ENCODE measurements around the gene RBX1.
A peak's percentile ranks its signal among the peaks of the same experiment; 100 is the strongest.
"Not testable (repeated sequence)": the region's sequence is repeated elsewhere in the genome, so short reads cannot be mapped to it uniquely, and the experiment has no call there.

The RBX1 gene

DNA sequence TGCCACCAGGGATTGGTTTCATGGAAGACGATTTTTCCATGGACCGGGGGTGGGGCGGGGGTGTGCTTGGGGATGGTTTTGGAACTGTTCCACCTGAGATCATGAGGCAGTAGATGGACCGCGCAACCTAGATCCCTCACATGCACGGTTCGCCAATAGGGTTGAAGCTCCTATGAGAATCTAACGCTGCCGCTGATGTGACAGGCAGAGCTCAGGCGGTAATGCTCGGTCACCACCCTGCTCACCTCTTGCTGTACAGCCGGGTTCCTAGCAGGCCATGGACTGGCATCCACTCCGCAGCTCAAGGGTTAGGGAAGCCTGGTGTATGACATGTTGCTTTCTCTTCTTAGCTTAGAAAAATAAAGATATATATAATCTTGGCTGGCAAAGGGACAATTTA, 22.0 kb downstream of the RBX1 start:
- no peak for DNase-seq

DNA sequence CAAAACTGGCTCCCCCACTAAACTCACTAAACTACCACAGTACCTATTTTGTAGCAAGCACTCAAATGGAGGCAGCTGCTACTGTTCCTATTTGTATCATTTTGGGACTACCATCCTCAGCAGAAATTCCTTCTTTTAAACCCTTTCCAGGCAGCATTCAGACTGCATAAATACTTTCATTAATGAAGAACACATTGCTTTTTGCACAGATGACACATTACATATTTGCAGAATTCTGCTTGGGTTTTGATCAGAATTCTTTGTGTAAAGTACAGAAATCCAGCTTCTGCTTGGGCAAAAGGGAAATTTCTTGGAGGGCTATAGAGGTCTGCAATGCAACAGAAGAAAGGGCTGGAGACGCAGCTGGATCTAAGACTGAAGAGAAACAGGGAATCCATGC, 24.2 kb downstream of the RBX1 start:
- no peak for DNase-seq

DNA sequence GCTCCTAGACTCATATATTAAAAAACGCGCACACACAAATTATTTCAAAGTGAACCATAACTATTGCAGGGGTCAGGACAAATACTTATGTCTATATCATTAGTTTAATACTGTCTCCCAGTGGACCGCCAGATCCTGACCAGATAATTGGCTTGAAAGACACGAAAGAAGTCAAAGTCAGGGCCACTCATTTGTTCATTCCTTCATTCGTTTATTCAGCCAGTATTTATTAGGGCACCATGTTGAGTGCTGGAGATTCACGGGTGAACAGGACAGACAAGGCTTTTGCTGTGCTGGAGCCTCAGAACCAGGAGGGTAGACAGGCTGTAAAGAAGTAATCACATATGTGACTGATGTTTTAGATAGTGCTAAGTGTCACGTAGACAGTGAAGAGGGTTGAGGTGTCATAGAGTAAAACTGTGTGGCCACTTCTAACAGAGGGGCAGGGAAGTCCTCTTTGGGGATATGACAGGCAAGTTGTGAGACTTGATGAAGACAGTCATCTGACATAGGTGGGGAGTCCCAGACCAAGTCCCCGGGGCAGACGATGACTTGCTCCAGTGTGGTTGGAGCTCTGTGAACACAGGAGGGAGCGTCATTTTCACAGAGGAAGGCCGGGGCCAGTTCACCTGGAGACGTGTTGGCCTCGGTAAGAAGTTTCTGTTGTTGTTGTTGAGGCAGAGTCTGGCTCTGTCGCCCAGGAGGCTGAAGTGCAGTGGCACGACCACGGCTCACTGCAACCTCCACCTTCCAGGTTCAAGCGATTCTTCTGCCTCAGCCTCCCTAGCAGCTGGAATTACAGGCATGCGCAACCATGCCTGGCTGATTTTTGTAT, 25.9 kb downstream of the RBX1 start:
- no peak for DNase-seq

DNA sequence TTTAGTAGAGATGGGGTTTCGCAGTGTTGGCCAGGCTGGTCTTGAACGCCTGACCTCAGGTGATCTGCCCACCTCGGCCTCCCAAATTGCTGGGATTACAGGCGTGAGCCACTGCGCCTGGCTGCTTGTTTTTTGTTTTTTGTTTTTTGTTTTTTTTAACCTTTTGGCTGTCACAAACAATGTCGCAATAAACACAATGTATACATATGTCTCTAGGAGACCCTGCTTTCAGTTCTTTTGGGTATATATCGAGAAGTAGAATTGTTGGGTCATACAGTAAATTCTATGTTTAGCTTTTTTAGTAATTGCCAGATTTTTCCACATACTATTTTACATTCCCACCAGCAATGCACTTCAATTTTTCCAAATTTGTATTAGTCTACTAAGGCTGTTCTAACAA, 28.0 kb downstream of the RBX1 start:
- DNase-seq, result no peak

GRCh38 chr22:40979871-40980270, 28.7 kb downstream of the RBX1 start:
- DNase-seq, result no peak

GRCh38 chr22:40982482-40983385, 31.6 kb downstream of the RBX1 start:
- no peak for DNase-seq

GRCh38 chr22:40991298-40991697, 40.1 kb downstream of the RBX1 start:
- no peak for DNase-seq

- no peak for DNase-seq
These were observed 44.6 kb downstream of the RBX1 start for GRCh38 chr22:40995821-40996220.

GRCh38 chr22:40997520-40997919, 46.3 kb downstream of the RBX1 start:
- DNase-seq, result no peak

- no peak for DNase-seq
These were observed 48.9 kb downstream of the RBX1 start for GRCh38 chr22:41000040-41000565.

DNA sequence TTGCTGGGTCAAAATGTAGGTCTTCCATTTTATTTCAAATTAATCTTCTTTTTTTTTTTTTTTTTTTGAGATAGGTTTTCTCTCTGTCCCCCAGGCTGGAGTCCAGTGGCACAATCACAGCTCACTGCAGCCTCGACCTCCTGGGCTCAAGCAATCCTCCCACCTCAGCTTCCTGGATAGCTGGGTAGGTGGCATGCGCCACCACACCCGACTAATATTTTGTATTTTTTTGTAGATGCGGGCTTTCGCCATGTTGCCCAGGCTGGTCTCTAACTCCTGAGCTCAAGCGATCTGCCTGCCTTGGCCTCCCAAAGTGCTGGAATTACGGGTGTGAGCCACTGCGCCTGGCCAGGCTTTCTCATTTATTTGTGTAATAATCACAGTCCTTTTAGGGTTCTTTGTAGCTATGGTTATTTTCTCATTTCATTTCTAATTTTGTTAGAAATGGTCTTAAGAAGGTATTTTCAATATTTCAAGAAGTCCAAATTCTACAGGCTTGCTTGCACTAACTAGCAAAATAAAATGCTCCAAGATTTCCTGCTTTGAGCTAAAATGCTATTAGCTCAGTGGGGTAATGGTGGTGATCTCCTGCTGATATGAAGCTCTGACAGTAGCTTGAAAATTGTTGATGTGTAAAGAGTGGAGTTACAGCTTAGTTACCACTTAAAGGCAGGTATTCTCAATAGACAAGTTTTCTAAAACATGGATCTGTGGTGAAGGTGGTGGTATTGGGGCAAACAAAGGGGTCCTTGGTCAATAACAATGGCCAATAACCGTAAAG, 50.0 kb downstream of the RBX1 start:
- no peak for DNase-seq

DNA sequence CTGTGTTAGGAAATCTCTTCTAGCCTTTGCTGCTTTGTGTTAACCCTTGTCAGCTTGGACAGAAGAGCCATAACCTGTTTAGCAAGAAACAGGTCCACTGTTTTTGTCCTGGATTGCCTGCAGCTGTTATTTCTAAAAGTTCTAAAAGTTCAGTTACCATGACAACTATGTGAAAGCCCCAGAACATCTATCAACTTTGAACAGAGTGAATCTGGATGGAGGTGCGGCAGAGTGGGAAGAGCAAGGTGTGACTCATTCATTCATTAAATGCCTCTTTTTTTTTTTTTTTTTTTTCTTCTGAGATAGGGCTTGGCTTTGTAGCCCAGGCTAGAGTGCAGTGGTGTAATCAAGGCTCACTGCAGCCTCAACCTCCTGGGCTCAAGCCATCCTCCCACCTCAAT, 50.5 kb downstream of the RBX1 start:
- no peak for DNase-seq

GRCh38 chr22:41002386-41002785, 51.2 kb downstream of the RBX1 start:
- not testable (repeated sequence) for DNase-seq

- DNase-seq, result no peak
These were observed 51.9 kb downstream of the RBX1 start for GRCh38 chr22:41003066-41003465.

DNA sequence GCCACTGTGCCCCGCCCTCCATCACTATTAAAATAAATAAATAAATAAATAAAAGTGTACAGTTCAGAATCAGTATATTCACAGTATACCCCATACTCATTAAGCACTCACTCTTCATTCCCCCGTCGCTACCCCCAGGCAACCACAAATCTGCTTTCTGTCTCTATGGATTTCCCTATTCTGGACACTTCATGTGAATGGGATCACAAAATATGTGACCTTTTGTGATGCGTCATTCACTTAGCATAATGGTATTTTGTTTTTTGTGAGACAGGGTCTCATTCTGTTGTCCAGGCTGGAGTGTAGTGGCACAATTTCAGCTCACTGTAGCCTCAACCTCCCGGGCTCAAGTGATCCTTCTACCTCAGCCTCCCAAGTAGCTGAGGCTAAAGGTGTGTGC, 52.8 kb downstream of the RBX1 start:
- no peak for DNase-seq

DNA sequence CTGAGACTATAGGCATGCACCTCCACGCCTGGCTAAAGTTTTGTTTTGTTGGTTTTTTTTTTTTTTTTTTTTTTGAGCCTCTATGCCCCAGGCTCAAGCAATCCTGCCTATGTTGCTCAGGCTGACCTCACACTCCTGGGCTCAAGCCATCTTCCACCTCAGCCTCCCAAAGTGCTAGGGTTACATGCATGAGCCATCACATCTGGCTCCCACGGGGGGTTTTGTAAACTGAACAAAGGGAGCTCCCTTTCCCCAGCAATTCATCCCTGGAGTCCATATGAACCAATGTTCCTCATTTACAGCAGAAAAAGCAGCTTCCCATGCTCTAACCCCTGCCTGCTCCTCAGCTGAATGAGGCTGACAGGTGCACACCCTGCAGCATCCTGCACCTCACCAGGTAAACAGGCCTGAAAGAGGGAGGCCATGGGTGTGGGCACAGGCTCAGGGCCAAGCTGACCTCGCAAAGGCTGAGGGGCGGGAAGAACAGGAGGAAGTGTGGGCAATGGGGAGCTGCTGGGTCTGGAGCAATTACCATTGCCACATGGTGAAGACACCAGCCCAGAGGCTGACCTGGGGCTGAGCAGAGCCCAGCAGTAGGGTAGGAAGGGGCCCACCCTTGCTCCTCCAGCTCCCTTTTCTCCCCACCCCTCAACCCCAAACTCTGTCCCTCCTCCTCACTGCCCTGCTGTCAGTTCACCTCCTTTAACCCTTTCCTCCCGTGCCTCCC, 58.2 kb downstream of the RBX1 start:
- DNase-seq, result no peak

GRCh38 chr22:41015003-41015402, 63.8 kb downstream of the RBX1 start:
- no peak for DNase-seq

DNA sequence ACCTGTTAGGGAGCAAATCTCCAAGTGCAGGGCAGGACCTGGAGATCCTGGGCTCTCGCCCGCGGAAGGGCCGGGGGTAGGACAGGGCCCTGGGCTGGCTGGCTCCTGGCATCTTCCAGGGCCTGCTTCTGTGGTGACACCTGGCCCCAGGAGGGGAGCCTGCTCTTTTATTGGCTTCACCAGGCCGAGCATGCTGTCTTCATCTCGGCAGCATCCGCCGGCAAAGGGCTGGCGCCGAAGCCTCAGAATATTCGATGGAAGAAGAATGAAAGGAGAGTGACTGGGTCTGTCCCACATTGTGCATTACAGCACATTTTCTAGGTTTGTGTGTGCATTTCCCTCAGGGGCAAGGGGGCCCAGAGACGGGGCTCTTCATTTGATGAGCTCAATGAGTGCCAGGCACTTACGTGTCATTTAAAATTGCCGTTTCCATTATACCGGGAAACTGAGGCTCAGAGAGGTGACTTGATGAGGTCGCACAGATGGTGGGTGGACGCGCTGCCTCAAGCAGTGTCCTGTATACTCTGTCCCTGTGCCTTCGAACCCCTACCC, 70.0 kb downstream of the RBX1 start:
- DNase-seq, result no peak

DNA sequence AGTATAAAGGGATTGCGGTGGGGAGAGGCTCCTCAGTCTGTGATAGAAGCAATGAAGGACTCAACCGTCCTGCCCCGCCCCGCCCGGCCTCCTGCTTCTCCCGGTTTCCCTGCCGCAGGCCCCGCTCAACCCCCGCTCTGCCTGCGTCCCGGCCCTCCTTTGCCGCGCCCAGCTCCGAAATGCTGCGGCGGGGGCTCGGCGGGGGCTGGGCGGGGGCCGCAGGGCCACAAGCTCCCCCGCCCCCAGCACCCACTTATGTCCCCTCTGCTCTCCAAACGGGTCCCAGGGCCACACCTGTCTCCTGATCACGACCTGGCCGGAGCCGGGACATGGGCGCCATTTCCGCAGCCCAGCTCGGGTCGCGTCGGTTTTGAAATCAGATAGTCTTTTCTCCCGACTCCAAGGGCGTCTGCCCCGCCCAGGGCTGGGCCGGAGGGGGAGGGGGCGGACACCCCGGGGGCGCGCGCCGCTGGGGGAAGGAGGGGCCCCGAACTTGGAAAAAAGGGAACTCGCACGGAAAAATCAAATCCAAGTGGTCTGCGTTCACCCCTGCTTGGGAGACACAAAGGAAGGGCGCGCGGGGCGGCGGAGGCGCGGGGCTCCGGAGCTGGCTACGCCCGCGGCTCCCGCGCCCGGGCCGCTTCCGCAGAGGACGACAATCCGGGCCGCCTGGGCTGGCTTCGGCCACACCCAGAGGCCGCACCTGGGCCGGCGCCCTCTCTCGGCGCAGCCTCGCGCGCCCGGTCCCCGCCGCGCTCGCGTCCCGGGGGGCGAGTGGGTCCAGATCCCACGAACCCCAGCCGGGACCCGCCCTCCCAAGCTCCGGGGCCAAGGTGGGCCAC, 70.7 kb downstream of the RBX1 start:
- peak; percentile 55 to 67 for DNase-seq

DNA sequence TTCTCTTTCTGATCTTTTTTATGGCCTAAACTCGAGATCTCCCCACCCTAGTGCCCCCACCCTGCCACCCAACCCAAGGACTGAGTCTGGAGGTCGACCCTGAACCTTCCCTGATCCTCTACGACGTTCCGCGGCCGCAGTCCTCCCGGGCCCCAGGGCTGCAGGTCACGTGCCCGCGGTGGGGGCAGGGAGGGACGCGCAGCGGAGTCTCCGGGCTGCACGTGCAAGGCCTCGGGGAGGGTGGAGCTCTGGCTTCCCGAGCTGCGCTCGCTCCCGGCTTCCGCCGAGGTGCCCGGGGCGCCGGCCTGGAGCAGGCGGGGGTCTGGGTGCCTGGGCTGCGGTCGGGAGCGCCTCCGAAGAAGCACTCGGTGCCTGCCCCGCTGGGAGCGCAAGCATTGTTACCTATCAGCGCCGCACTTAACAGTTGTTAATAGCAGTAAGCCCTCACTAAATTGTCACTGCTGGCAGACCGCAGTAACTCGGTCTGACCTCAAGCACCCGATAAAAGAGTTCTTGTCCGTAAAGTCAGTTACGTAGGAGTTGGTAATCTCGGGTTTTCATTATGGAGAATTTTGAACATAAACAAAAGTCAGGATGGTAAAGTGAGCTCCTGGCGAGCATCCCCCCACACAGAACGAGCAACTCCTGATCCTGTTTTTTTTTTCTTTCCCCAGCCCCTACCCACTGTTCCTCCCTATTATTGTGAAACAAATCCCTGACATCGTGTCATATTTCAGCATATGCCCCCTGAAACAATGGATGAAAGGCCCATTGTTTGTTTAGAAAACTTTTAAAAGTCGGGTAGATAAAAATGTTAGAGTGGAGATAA, 71.5 kb downstream of the RBX1 start:
- DNase-seq, result peak; percentile 85 to 89
